Naive thymus-derived CD8-positive, alpha-beta T cell (primary cell): ENCODE data around the gene NEGR1. TPM values are rescaled to one million over a fixed set of nuclear protein-coding genes. Genes with fewer than 3 reads are reported as not detected.

Experiments
- ATAC-seq, 2 donors: fragments of 150-1000 bp; cut with Tn5 transposase in 1 of 2; sonication (Bioruptor Pico), chemical (Tn5 transposase) in 1 of 2; 1 replicate in 1 of 2; 2 replicates in 1 of 2; pipeline ENCODE4 v1.10.0; 2021; ENCODE audit warnings: mild to moderate bottlenecking in 2 of 2, moderate library complexity in 2 of 2
- POLR2A ChIA-PET: fragments of 350-600 bp; sonication (Branson Sonifier 250); formaldehyde crosslinking; loops from one replicate; lab custom pipeline; 2021; ENCODE audit warnings: antibody characterized with exemption; lab: Charles Lee
- DNase-seq, 10 donors: peaks; one replicate each; pipeline versions ENCODE4 v3.0.0 to v3.0.0-alpha.2; 2020 to 2022
- H3K27ac Mint-ChIP-seq, 10 donors: one replicate each; pipeline ENCODE4 v1.8.0; 2020 to 2022; ENCODE audit warnings: mild to moderate bottlenecking in 10 of 10, mixed read lengths in 10 of 10, moderate library complexity in 4 of 10, inconsistent platforms in 1 of 10
- H3K27me3 Mint-ChIP-seq, 5 donors: one replicate each; pipeline ENCODE4 v1.8.0; 2021 to 2022; ENCODE audit warnings: mixed read lengths in 5 of 5
- H3K36me3 Mint-ChIP-seq, 3 donors: one replicate each; pipeline ENCODE4 v1.8.0; 2020 to 2022; ENCODE audit warnings: mixed read lengths in 3 of 3, mild to moderate bottlenecking in 2 of 3, inconsistent platforms in 1 of 3
- H3K4me1 Mint-ChIP-seq, 4 donors: one replicate each; pipeline ENCODE4 v1.8.0; 2021 to 2022; ENCODE audit warnings: mixed read lengths in 4 of 4
- H3K4me3 Mint-ChIP-seq, 10 donors: one replicate each; pipeline ENCODE4 v1.8.0; 2020 to 2022; ENCODE audit warnings: mild to moderate bottlenecking in 10 of 10, mixed read lengths in 10 of 10, moderate library complexity in 6 of 10, inconsistent platforms in 1 of 10
- H3K9me3 Mint-ChIP-seq, 9 donors: one replicate each; pipeline ENCODE4 v1.8.0; 2020 to 2022; ENCODE audit warnings: mixed read lengths in 9 of 9, mild to moderate bottlenecking in 3 of 9, inconsistent platforms in 1 of 9, moderate library complexity in 1 of 9
- polyA plus RNA-seq, 3 donors: library from polyadenylated mRNA; unstranded; fragments of 300-500 nt; fragmentation: Illumina TruSeq; gene quantifications; one replicate each; pipeline ENCODE4 v1.2.3, GENCODE V29; 2021
- total RNA-seq, 8 experiments: library from RNA in 2 of 8; stranded (reverse) in 2 of 8; gene quantifications; one replicate each; pipeline ENCODE4 v1.2.3 and lab custom pipeline; 2021 to 2026

NEGR1 gene
- total and polyA plus RNA-seq, 5 experiments from 2014 or later: not detected

DNA sequence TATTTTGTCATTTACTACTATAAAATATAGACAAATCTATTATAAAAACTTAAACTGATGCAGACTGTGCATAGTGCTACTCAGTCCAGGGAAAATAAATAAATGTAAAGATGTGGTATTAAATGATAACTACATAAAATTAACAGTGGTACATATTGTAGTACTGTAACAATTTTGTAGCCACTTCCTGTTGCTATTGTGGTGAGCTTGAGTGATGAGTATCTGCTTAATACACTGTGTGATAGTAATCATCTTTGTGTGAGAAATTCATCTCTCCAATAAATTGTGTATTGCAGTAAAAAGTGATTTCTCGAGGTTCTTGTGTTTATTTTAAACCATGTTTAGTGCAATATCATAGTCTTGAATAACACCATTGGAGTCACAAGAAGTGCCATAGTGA lies 848.1 kb downstream of the NEGR1 start:
- Mint-ChIP-seq H3K27ac (no peak overlapping the region), H3K36me3 (no peaks in the 10 kb centered on the region), H3K4me3 (no peak overlapping the region), H3K9me3 (peaks cover 0 to 11% (median 0%) of the 10 kb centered on the region in 9 donors), H3K27me3 (no peaks in the 10 kb centered on the region), H3K4me1 (no peaks in the 10 kb centered on the region)
- ATAC-seq (no peak), DNase-seq (no peak)
- POLR2A ChIA-PET: no interaction called here

DNA sequence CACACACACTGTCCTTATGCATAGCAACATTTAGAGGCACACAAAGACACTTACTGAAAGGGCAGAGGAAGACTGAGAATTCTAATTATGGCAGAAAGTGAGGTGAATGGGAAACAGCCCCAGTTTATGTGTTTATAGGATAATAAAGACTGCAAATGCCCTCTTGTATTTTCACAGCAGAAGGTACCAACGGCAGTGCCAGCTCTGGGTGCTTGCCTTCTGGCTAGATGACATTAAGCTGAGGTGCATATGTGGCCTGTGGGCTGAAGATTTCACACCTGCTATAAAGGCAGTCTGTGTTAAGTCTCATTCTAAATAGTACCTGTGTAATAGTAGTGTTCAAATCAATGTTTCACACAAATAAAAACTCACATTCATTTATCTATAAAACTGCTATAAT lies 854.3 kb downstream of the NEGR1 start:
- H3K9me3 Mint-ChIP-seq: peaks cover 0 to 4% (median 0%) of the 10 kb centered on the region in 9 donors
- no peaks in the 10 kb centered on the region for H3K36me3 Mint-ChIP-seq
- H3K27ac Mint-ChIP-seq: no peak overlapping the region
- no peak overlapping the region for H3K4me3 Mint-ChIP-seq
- no peaks in the 10 kb centered on the region for H3K4me1 Mint-ChIP-seq
- no peak for ATAC-seq
- DNase-seq: no peak
- no peaks in the 10 kb centered on the region for H3K27me3 Mint-ChIP-seq
- POLR2A ChIA-PET: no interaction called here

DNA sequence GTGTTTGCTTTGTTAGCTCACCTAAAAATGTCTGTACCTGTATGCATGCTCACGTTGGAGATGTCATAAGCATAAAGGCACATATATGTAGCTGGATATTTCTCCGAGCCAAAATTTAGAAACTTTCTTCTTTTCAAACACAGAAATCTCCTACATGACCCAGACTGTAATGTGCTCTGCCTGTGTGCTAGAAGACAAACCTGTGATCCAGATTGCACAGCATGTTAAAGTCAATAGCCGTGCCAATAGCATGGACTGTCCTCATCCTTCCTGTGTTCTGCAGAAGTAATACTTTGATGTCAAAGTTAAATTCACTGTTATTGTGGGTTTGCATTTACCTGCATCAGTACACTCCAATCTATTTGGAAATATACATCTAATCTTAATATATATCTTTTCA lies 855.3 kb downstream of the NEGR1 start:
- H3K27ac Mint-ChIP-seq: no peak overlapping the region
- DNase-seq (no peak), ATAC-seq (no peak)
- no peaks in the 10 kb centered on the region for H3K27me3 Mint-ChIP-seq
- POLR2A ChIA-PET: no interaction called here
- no peaks in the 10 kb centered on the region for H3K36me3 Mint-ChIP-seq
- peaks cover 0 to 4% (median 0%) of the 10 kb centered on the region in 9 donors for H3K9me3 Mint-ChIP-seq
- H3K4me3 Mint-ChIP-seq: no peak overlapping the region
- H3K4me1 Mint-ChIP-seq: no peaks in the 10 kb centered on the region

DNA sequence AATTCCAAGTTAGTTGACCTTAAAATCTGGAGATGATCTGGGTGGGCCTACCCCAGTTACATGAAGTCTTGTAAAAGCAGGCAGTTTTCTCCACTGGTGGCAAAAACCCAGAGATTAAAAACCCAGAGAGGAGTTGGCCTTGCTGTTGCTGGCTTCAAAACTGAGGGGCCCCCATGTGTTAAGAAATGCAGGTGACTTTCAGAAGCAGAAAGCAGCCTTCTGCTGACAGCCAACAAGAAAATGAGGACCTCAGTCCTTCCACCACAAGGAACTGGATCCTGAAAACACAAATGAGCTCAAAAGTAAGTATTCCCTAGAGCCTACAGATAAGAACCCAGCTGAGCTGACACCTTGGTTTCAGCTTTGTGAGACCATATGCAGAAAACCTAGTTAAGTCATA lies 857.8 kb downstream of the NEGR1 start:
- Mint-ChIP-seq H3K27me3 (no peaks in the 10 kb centered on the region), H3K27ac (no peak overlapping the region), H3K4me3 (no peak overlapping the region), H3K4me1 (no peaks in the 10 kb centered on the region), H3K9me3 (no peaks in the 10 kb centered on the region), H3K36me3 (no peaks in the 10 kb centered on the region)
- POLR2A ChIA-PET: no interaction called here
- DNase-seq: no peak
- no peak for ATAC-seq

DNA sequence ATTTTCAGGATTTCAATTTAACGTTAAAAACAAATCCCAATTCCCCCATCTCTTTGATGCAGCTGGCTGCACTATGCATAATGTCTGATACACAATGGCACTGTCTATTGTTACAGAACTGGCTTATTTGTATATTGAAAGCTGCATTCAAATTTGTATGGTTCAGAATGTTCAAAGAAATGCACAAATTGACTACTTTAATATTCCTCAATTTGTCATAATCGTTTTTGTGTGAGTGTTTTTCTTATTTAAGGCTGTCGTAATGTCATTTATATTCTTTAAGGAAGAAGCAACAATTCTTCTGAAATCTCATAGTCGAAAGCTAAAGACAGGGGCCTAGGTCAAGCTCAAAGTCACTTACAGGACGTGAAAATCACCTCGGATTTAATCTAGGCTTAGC lies 860.1 kb downstream of the NEGR1 start:
- ATAC-seq: no peak
- POLR2A ChIA-PET: no interaction called here
- Mint-ChIP-seq H3K27ac (no peak overlapping the region), H3K27me3 (peaks cover 0 to 2% (median 0%) of the 10 kb centered on the region in 5 donors), H3K36me3 (no peaks in the 10 kb centered on the region), H3K4me3 (no peak overlapping the region), H3K4me1 (no peaks in the 10 kb centered on the region), H3K9me3 (no peaks in the 10 kb centered on the region)
- DNase-seq: no peak

DNA sequence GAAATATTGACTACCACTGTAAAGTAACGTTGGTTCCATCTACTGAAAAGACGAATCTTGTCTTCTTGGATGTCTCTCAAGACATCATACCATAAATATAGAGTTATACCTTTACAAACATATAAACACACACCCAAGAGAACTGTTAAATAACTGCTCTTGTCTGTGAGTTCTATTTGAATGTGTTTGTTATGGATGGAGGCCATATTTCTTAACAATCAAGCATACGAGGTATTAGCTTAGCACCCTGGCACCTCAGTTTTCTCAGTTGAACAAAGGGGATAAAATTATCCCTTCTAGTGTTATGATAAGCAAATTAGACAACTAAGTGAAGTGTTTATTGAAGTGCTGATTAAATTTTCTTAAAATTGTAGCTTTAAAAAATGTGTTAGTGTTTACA lies 864.9 kb downstream of the NEGR1 start:
- H3K27ac Mint-ChIP-seq: no peak overlapping the region
- H3K27me3 Mint-ChIP-seq: peaks cover 0 to 2% (median 0%) of the 10 kb centered on the region in 5 donors
- no peak overlapping the region for H3K4me3 Mint-ChIP-seq
- POLR2A ChIA-PET: no interaction called here
- no peaks in the 10 kb centered on the region for H3K4me1 Mint-ChIP-seq
- ATAC-seq (no peak), DNase-seq (no peak)
- H3K36me3 Mint-ChIP-seq: no peaks in the 10 kb centered on the region
- no peaks in the 10 kb centered on the region for H3K9me3 Mint-ChIP-seq

DNA sequence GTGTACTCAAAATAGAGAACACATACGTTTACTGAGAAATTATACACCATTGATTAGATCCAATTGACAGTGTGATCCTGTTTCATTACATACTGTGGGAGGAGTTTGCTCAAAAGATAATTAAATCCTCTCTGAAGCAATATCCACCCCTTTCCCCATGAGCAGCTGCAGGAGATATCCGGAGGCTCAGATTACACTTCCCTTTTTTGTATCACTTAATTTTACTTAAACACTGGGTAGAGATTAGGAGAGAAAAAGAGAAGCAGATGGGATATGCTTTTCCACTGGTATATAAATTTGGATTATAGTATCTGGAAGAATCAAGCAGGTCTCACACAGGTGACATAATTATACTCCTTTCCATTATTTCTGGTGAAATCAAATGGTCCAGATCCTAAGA lies 868.2 kb downstream of the NEGR1 start:
- Mint-ChIP-seq H3K27ac (no peak overlapping the region), H3K4me3 (no peak overlapping the region), H3K36me3 (no peaks in the 10 kb centered on the region), H3K27me3 (peaks cover 0 to 2% (median 0%) of the 10 kb centered on the region in 5 donors), H3K4me1 (no peaks in the 10 kb centered on the region), H3K9me3 (no peaks in the 10 kb centered on the region)
- POLR2A ChIA-PET: no interaction called here
- DNase-seq: no peak
- no peak for ATAC-seq

DNA sequence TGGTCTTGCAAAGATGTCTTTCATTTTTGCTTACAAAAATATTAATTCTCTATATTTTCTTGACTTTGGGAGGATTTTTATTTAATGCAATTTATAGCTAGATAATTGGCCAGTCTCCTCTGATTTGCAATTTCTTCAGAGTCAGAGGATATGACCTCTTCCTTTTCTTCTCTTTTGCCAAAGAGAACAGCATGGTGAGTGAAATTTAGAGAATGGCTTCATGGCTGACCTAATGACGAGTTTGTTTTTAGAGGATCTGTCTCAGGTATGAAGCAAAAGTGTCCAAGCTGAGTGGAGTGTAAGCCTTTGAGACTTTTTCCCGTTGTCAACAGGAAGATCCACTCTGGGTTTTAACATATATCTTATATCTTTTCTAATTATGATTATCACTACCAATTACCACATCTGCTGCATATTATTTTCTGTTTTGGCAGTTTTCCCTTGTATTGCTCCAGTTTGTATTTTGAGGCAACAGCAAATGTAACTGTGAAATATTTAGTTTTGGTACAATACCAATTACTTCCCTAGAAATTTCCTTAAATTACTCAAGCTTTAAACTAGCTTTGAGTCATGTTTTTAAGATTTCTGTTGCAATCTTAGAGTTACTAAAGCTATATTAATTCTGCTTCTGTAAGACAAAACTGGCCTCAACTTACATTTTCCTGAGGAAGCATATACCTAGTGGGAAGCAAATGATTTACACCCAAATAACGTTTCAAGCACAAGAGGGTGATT lies 868.7 kb downstream of the NEGR1 start:
- no peaks in the 10 kb centered on the region for H3K9me3 Mint-ChIP-seq
- no peak overlapping the region for H3K4me3 Mint-ChIP-seq
- no peaks in the 10 kb centered on the region for H3K4me1 Mint-ChIP-seq
- ATAC-seq (no peak), DNase-seq (no peak)
- H3K27me3 Mint-ChIP-seq: peaks cover 0 to 2% (median 0%) of the 10 kb centered on the region in 5 donors
- no peaks in the 10 kb centered on the region for H3K36me3 Mint-ChIP-seq
- POLR2A ChIA-PET: no interaction called here
- no peak overlapping the region for H3K27ac Mint-ChIP-seq

DNA sequence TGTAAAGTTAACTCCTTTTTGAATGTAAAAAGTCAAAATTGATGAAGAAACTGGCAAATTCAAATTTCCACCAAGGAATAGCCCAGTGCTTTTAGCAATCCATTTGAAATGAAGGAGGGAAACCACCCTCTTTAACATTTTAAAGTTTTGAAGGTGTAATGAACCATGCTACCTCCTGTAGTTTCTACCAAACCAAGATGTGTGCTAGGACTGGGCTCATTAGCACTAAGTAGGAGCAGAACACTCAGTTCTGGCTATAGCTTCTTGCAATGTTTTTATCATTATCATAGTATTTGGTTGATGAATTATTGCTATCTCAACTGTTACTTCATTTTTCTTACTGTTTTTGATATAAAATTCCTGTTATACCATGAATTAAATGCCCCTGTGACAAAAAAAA lies 882.3 kb downstream of the NEGR1 start:
- H3K36me3 Mint-ChIP-seq: no peaks in the 10 kb centered on the region

DNA sequence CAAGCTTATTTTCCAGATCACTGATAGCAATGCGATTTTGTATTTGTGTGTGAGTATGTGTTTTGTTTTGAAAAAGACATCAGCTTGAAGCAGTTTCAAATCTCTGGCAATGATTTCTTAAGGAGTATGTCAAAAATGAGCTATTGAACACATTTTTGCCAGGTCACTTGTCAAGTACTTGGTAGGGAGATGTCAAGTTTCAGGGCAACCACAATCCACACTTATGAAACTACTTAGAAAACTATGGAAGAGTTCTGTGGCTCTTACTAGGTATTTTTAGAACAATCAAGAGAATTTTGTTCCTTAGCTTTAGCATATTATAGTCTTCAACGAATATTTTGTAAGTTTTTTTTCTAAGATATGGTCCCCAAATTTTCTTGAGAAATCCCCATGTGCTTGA lies 882.7 kb downstream of the NEGR1 start:
- DNase-seq: no peak
- H3K9me3 Mint-ChIP-seq: peaks cover 0 to 8% (median 4%) of the 10 kb centered on the region in 9 donors
- H3K4me1 Mint-ChIP-seq: no peaks in the 10 kb centered on the region
- no peak for ATAC-seq
- H3K27me3 Mint-ChIP-seq: no peaks in the 10 kb centered on the region
- H3K36me3 Mint-ChIP-seq: no peaks in the 10 kb centered on the region
- no peak overlapping the region for H3K4me3 Mint-ChIP-seq
- POLR2A ChIA-PET: no interaction called here
- no peak overlapping the region for H3K27ac Mint-ChIP-seq

More for the DNA sequence above, 882.3 kb downstream of the NEGR1 start:
- no peak for DNase-seq
- H3K27me3 Mint-ChIP-seq: no peaks in the 10 kb centered on the region
- ATAC-seq: no peak
- POLR2A ChIA-PET: no interaction called here
- H3K9me3 Mint-ChIP-seq: peaks cover 0 to 5% (median under 1%) of the 10 kb centered on the region in 9 donors
- H3K4me1 Mint-ChIP-seq: no peaks in the 10 kb centered on the region
- no peak overlapping the region for H3K4me3 Mint-ChIP-seq
- no peak overlapping the region for H3K27ac Mint-ChIP-seq

DNA sequence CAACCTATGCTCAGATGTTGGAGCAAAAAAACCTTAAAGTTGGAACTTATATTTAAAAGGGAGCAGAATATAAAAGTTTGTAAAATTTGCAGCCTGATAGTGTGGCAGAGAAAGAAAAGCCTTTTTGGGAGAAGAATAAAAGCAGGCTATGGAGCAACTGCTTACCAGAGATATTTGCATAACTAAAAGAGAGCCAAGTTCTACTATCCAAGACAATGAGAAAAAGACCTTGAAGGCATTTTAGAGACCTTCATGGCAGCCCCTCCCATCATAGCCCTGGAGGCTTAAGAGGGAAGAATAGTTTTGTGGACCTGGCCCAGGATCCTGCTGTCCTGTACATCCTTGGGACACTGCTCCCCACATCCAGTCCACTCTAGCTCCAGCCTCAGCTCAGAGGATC lies 889.0 kb downstream of the NEGR1 start:
- no peaks in the 10 kb centered on the region for H3K4me1 Mint-ChIP-seq
- H3K9me3 Mint-ChIP-seq: peaks cover 10 to 41% (median 22%) of the 10 kb centered on the region in 9 donors
- no peaks in the 10 kb centered on the region for H3K27me3 Mint-ChIP-seq
- POLR2A ChIA-PET: no interaction called here
- no peak for ATAC-seq
- peaks cover 0 to 8% (median 0%) of the 10 kb centered on the region in 3 donors for H3K36me3 Mint-ChIP-seq
- no peak for DNase-seq
- H3K4me3 Mint-ChIP-seq: no peak overlapping the region
- H3K27ac Mint-ChIP-seq: no peak overlapping the region

DNA sequence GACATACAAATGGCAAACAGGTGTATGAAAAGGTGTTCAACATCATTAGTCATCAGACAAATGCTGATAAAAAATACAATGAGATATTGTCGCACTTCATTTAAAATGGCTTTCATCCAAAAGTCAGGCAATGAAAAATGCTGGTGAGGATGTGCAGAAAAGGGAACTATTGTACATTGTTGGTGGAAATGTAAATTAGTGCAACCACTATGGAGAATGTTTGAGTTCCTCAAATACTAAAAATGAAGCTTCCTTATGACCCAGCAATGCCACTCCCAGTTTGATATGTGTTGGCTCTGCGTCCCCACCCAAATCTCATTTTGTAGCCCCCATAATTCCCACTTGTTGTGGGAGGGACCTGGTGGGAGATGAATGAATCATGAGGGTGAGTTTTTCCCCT lies 891.8 kb downstream of the NEGR1 start:
- Mint-ChIP-seq H3K4me1 (no peaks in the 10 kb centered on the region), H3K4me3 (no peak overlapping the region), H3K36me3 (peaks cover 0 to 26% (median 2%) of the 10 kb centered on the region in 3 donors), H3K9me3 (peaks cover 11 to 65% (median 38%) of the 10 kb centered on the region in 9 donors), H3K27me3 (no peaks in the 10 kb centered on the region), H3K27ac (no peak overlapping the region)
- POLR2A ChIA-PET: no interaction called here
- DNase-seq (no peak), ATAC-seq (no peak)

DNA sequence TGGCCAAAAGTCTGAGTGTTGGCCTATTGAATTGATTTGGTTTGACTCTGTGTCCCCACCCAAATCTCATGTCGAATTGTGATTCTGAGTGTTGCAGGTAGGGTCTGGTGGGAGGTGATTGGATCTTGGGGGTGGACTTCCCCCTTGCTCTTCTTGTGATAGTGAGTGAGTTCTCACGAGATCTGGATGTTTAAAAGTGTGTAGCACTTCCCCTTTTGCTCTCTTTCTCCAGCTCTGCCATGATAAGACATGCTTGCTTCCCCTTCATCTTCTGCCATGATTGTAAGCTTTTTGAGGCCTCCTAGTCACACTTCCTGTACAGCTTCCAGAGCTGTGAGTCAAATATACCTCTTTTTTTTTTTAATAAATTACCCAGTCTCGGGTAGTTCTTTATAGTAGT lies 904.5 kb downstream of the NEGR1 start:
- DNase-seq (no peak), ATAC-seq (no peak)
- H3K27me3 Mint-ChIP-seq: no peaks in the 10 kb centered on the region
- no peak overlapping the region for H3K4me3 Mint-ChIP-seq
- H3K4me1 Mint-ChIP-seq: no peaks in the 10 kb centered on the region
- no peak overlapping the region for H3K27ac Mint-ChIP-seq
- peaks cover 0 to 5% (median 0%) of the 10 kb centered on the region in 3 donors for H3K36me3 Mint-ChIP-seq
- POLR2A ChIA-PET: no interaction called here
- H3K9me3 Mint-ChIP-seq: peaks cover 2 to 44% (median 21%) of the 10 kb centered on the region in 9 donors

DNA sequence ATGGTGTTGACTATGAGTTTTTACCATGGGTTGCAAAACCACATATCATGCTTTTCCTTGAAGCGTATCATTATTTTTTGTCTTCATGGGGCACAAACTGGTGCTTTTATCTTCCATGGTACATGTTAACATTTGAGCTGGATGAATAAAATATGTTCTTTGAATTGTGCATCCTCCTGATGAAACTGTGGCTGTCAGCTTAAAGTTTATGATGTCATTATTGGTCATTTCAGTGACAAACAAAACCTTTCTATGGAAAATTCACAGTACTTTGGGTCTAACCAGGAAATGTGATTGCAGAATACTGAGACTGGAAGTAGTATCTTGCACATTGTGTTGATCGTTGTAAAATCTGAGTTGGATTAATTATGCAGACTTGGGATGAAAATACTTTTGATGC lies 909.8 kb downstream of the NEGR1 start:
- no peaks in the 10 kb centered on the region for H3K36me3 Mint-ChIP-seq
- POLR2A ChIA-PET: no interaction called here
- ATAC-seq: no peak
- H3K4me3 Mint-ChIP-seq: no peak overlapping the region
- H3K9me3 Mint-ChIP-seq: peaks cover 0 to 16% (median 6%) of the 10 kb centered on the region in 9 donors
- no peaks in the 10 kb centered on the region for H3K27me3 Mint-ChIP-seq
- H3K27ac Mint-ChIP-seq: no peak overlapping the region
- H3K4me1 Mint-ChIP-seq: no peaks in the 10 kb centered on the region
- DNase-seq: no peak
